Measurements from ENCODE around the gene MYPN. TPM values are rescaled to one million over a fixed set of nuclear protein-coding genes. Genes with fewer than 3 reads are reported as not detected.

MYPN gene
- total RNA-seq, 1 donor from 2014 or later = 124 TPM

GRCh38 chr10:68090586-68090985 is 18.7 kb upstream of the MYPN start:
- intact Hi-C loops (cut with micrococcal nuclease) = no loop called here
- DNase-seq = no peak
- no peaks in the 10 kb centered on the region for H3K36me3 ChIP-seq
- no peak overlapping the region for H3K4me3 ChIP-seq
- no peak for TF ChIP-seq CTCF (IDR thresholded peaks at IDR 0.05; ENCODE audit: borderline replicate concordance)
- H3K4me1 ChIP-seq = peaks cover 17% of the 10 kb centered on the region
- no peaks in the 10 kb centered on the region for H3K27me3 ChIP-seq (ENCODE audit: low read depth)
- peak overlapping the region; percentile 22 for H3K27ac ChIP-seq (replicated peaks)
- H3K9me3 ChIP-seq (replicated peaks) = no peaks in the 10 kb centered on the region

GRCh38 chr10:68092512-68092911 is 16.8 kb upstream of the MYPN start:
- Histone ChIP-seq H3K4me3 (no peak overlapping the region), H3K4me1 (peaks cover 8% of the 10 kb centered on the region), H3K9me3 (replicated peaks) (no peaks in the 10 kb centered on the region), H3K27ac (replicated peaks) (no peak overlapping the region), H3K36me3 (no peaks in the 10 kb centered on the region), H3K27me3 (ENCODE audit: low read depth) (no peaks in the 10 kb centered on the region)
- intact Hi-C loops (cut with micrococcal nuclease) = no loop called here
- DNase-seq = no peak
- no peak for TF ChIP-seq CTCF (IDR thresholded peaks at IDR 0.05; ENCODE audit: borderline replicate concordance)

GRCh38 chr10:68095153-68095552 is 14.1 kb upstream of the MYPN start:
- TF ChIP-seq CTCF (IDR thresholded peaks at IDR 0.05; ENCODE audit: borderline replicate concordance) = no peak
- peaks cover 8% of the 10 kb centered on the region for H3K4me1 ChIP-seq
- H3K27ac ChIP-seq (replicated peaks) = peak overlapping the region; percentile 21
- no peaks in the 10 kb centered on the region for H3K9me3 ChIP-seq (replicated peaks)
- intact Hi-C loops (cut with micrococcal nuclease) = no loop called here
- no peak overlapping the region for H3K4me3 ChIP-seq
- H3K27me3 ChIP-seq (ENCODE audit: low read depth) = no peaks in the 10 kb centered on the region
- DNase-seq = no peak
- no peaks in the 10 kb centered on the region for H3K36me3 ChIP-seq

GRCh38 chr10:68096913-68097516 is 12.3 kb upstream of the MYPN start:
- Histone ChIP-seq H3K27ac (replicated peaks) (peak overlapping the region; percentile 60), H3K4me3 (no peak overlapping the region), H3K9me3 (replicated peaks) (no peaks in the 10 kb centered on the region), H3K27me3 (ENCODE audit: low read depth) (no peaks in the 10 kb centered on the region), H3K36me3 (no peaks in the 10 kb centered on the region), H3K4me1 (peaks cover 12% of the 10 kb centered on the region)
- DNase-seq = no peak
- intact Hi-C loops (cut with micrococcal nuclease) = no loop called here
- no peak for TF ChIP-seq CTCF (IDR thresholded peaks at IDR 0.05; ENCODE audit: borderline replicate concordance)

GRCh38 chr10:68099736-68100135 is 9.6 kb upstream of the MYPN start:
- H3K9me3 ChIP-seq (replicated peaks) = no peaks in the 10 kb centered on the region
- no peak overlapping the region for H3K4me3 ChIP-seq
- intact Hi-C loops (cut with micrococcal nuclease) = no loop called here
- TF ChIP-seq CTCF (IDR thresholded peaks at IDR 0.05; ENCODE audit: borderline replicate concordance) = no peak
- DNase-seq = no peak
- H3K27ac ChIP-seq (replicated peaks) = peak overlapping the region; percentile 60
- no peaks in the 10 kb centered on the region for H3K27me3 ChIP-seq (ENCODE audit: low read depth)
- peaks cover 17% of the 10 kb centered on the region for H3K4me1 ChIP-seq
- no peaks in the 10 kb centered on the region for H3K36me3 ChIP-seq
